ENCODE data around the gene ZNF541.

ZNF541 gene

GRCh38 chr19:47550129-47550528 lies 22.8 kb downstream of the ZNF541 start:
- no peak overlapping the region for H3K4me3 ChIP-seq (replicated peaks; ENCODE audit: low read depth, low read length)
- no peak for DNase-seq (ENCODE audit: extremely low read depth, insufficient read length)
- H3K27me3 ChIP-seq (replicated peaks; ENCODE audit: control insufficient read depth, insufficient read depth, low read length) = no peaks in the 10 kb centered on the region
- no peaks in the 10 kb centered on the region for H3K36me3 ChIP-seq (ENCODE audit: control insufficient read depth, insufficient read depth, low read length)
- TF ChIP-seq CTCF (IDR thresholded peaks at IDR 0.05; ENCODE audit: insufficient read depth, low read length, poor library complexity, severe bottlenecking) = no peak

GRCh38 chr19:47549261-47549862 lies 23.6 kb downstream of the ZNF541 start:
- H3K4me3 ChIP-seq (replicated peaks; ENCODE audit: low read depth, low read length) = no peak overlapping the region
- no peak for DNase-seq (ENCODE audit: extremely low read depth, insufficient read length)

GRCh38 chr19:47547199-47547598 lies 25.7 kb downstream of the ZNF541 start:
- H3K36me3 ChIP-seq (ENCODE audit: control insufficient read depth, insufficient read depth, low read length) = no peaks in the 10 kb centered on the region
- DNase-seq (ENCODE audit: extremely low read depth, insufficient read length) = no peak
- no peak for TF ChIP-seq CTCF (IDR thresholded peaks at IDR 0.05; ENCODE audit: insufficient read depth, low read length, poor library complexity, severe bottlenecking)
- H3K27me3 ChIP-seq (replicated peaks; ENCODE audit: control insufficient read depth, insufficient read depth, low read length) = no peaks in the 10 kb centered on the region
- no peak overlapping the region for H3K4me3 ChIP-seq (replicated peaks; ENCODE audit: low read depth, low read length)

More at GRCh38 chr19:47549261-47549862, 23.6 kb downstream of the ZNF541 start:
- Histone ChIP-seq H3K36me3 (ENCODE audit: control insufficient read depth, insufficient read depth, low read length) (no peaks in the 10 kb centered on the region), H3K27me3 (replicated peaks; ENCODE audit: control insufficient read depth, insufficient read depth, low read length) (no peaks in the 10 kb centered on the region)
- TF ChIP-seq CTCF (IDR thresholded peaks at IDR 0.05; ENCODE audit: insufficient read depth, low read length, poor library complexity, severe bottlenecking) = no peak

- DNase-seq (ENCODE audit: extremely low read depth, insufficient read length) = no peak
- no peak overlapping the region for H3K4me3 ChIP-seq (replicated peaks; ENCODE audit: low read depth, low read length)
- H3K36me3 ChIP-seq (ENCODE audit: control insufficient read depth, insufficient read depth, low read length) = no peaks in the 10 kb centered on the region
- no peak for TF ChIP-seq CTCF (IDR thresholded peaks at IDR 0.05; ENCODE audit: insufficient read depth, low read length, poor library complexity, severe bottlenecking)
- H3K27me3 ChIP-seq (replicated peaks; ENCODE audit: control insufficient read depth, insufficient read depth, low read length) = no peaks in the 10 kb centered on the region
Measured at GRCh38 chr19:47545061-47545948, 27.6 kb downstream of the ZNF541 start.

GRCh38 chr19:47544476-47544875 lies 28.5 kb downstream of the ZNF541 start:
- no peak for DNase-seq (ENCODE audit: extremely low read depth, insufficient read length)
- no peaks in the 10 kb centered on the region for H3K36me3 ChIP-seq (ENCODE audit: control insufficient read depth, insufficient read depth, low read length)
- TF ChIP-seq CTCF (IDR thresholded peaks at IDR 0.05; ENCODE audit: insufficient read depth, low read length, poor library complexity, severe bottlenecking) = no peak
- no peak overlapping the region for H3K4me3 ChIP-seq (replicated peaks; ENCODE audit: low read depth, low read length)
- H3K27me3 ChIP-seq (replicated peaks; ENCODE audit: control insufficient read depth, insufficient read depth, low read length) = no peaks in the 10 kb centered on the region

Measured in GM06990 (cell line).